ENCODE measurements around the gene VPS9D1. TPM values are rescaled to one million over a fixed set of nuclear protein-coding genes. Genes with fewer than 3 reads are reported as not detected.

The VPS9D1 gene, protein sequence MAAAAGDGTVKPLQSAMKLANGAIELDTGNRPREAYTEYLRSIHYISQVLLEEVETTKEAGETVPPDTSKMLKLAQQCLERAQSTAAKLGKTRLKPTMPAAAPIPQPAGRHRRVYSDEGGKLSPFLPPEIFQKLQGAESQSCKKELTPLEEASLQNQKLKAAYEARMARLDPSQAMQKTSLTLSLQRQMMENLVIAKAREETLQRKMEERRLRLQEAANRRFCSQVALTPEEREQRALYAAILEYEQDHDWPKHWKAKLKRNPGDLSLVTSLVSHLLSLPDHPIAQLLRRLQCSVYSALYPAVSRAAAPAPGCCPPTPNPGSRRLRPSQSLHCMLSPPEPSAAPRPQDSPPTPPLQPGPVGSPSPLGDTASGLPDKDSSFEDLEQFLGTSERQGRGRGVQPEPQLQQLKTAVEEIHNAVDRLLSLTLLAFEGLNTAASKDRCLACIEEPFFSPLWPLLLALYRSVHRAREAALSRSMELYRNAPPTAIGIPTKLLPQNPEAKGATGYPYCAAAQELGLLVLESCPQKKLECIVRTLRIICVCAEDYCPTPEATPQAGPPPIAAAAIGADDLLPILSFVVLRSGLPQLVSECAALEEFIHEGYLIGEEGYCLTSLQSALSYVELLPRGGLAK
- total RNA-seq (1 to 10 TPM; 3.6 to 4.5 TPM), polyA plus RNA-seq (1 to 10 TPM; 3.8 to 7.2 TPM)

GRCh38 chr16:89720813-89721545 is at the start of gene VPS9D1, which contains the start of gene ZNF276:
Gene VPS9D1 (minus strand): TSS chr16:89720898. CDS start chr16:89720861, 37 bp downstream.
Gene ZNF276 (plus strand): TSS chr16:89721537. CDS start chr16:89721641, 104 bp downstream.
- peaks cover 0 to 13% (median 5%) of the 10 kb centered on the region in 4 donors for H3K36me3 ChIP-seq (ENCODE audit: control insufficient read depth in 4 of 4, insufficient read depth in 3 of 4, low read depth in 1 of 4, low read length in 3 of 4)
- peaks cover 8 to 31% (median 23%) of the 10 kb centered on the region in 4 donors for H3K4me1 ChIP-seq (ENCODE audit: control insufficient read depth in 4 of 4, insufficient read depth in 4 of 4, low read length in 3 of 4)
- H3K4me3 ChIP-seq (ENCODE audit: low read depth in 1 of 3, low read length in 3 of 3) = peak within 1 kb of the TSS; percentile 75 to 92 (median 83)
- TF ChIP-seq GABPA (IDR thresholded peaks at IDR 0.05 in 1 of 2, conservative IDR thresholded peaks at IDR 0.05 in 1 of 2) (peak; percentile 71 to 87), RXRA (IDR thresholded peaks at IDR 0.05) (no peak), NR2F2 (IDR thresholded peaks at IDR 0.05) (no peak), HNF4G (IDR thresholded peaks at IDR 0.05) (no peak)
- H3K9me3 ChIP-seq (ENCODE audit: control insufficient read depth in 4 of 4, low read length in 3 of 4) = no peaks in the 10 kb centered on the region
- no peaks in the 10 kb centered on the region for H3K27me3 ChIP-seq (ENCODE audit: control insufficient read depth in 4 of 4, insufficient read depth in 4 of 4, low read length in 3 of 4)
- H3K9ac ChIP-seq (ENCODE audit: low read depth in 1 of 2, low read length in 2 of 2) = peak within 1 kb of the TSS in 1 of 2 donors; percentile 81
- DNase-seq (ENCODE audit: low spot score) = peak; percentile 85
- WGBS = under 1% methylated on average over 103 of the region's 103 CpGs
- H3K27ac ChIP-seq (ENCODE audit: low read depth in 1 of 2, low read length in 2 of 2) = peak within 1 kb of the TSS; percentile 86 to 99

- Histone ChIP-seq H3K36me3 (ENCODE audit: control insufficient read depth in 4 of 4, insufficient read depth in 3 of 4, low read depth in 1 of 4, low read length in 3 of 4) (peaks cover 0 to 2% (median 0%) of the 10 kb centered on the region in 4 donors), H3K9ac (ENCODE audit: low read depth in 1 of 2, low read length in 2 of 2) (no peak overlapping the region), H3K27ac (ENCODE audit: low read depth in 1 of 2, low read length in 2 of 2) (no peak overlapping the region), H3K27me3 (ENCODE audit: control insufficient read depth in 4 of 4, insufficient read depth in 4 of 4, low read length in 3 of 4) (no peaks in the 10 kb centered on the region), H3K4me1 (ENCODE audit: control insufficient read depth in 4 of 4, insufficient read depth in 4 of 4, low read length in 3 of 4) (peaks cover 0 to 3% (median 2%) of the 10 kb centered on the region in 4 donors), H3K4me3 (ENCODE audit: low read depth in 1 of 3, low read length in 3 of 3) (no peak overlapping the region), H3K9me3 (ENCODE audit: control insufficient read depth in 4 of 4, low read length in 3 of 4) (no peaks in the 10 kb centered on the region)
- 96% methylated on average over 16 of the region's 16 CpGs for WGBS
- TF ChIP-seq HNF4G (IDR thresholded peaks at IDR 0.05) (no peak), SP1 (IDR thresholded peaks at IDR 0.05) (no peak), HNF4A (conservative IDR thresholded peaks at IDR 0.05) (no peak), CTCF (IDR thresholded peaks at IDR 0.05; ENCODE audit: low read depth, low read length, missing input control) (no peak)
- no peak for DNase-seq (ENCODE audit: low spot score)
Observed at GRCh38 chr16:89770367-89770766, 49.7 kb upstream of the VPS9D1 start.

DNA sequence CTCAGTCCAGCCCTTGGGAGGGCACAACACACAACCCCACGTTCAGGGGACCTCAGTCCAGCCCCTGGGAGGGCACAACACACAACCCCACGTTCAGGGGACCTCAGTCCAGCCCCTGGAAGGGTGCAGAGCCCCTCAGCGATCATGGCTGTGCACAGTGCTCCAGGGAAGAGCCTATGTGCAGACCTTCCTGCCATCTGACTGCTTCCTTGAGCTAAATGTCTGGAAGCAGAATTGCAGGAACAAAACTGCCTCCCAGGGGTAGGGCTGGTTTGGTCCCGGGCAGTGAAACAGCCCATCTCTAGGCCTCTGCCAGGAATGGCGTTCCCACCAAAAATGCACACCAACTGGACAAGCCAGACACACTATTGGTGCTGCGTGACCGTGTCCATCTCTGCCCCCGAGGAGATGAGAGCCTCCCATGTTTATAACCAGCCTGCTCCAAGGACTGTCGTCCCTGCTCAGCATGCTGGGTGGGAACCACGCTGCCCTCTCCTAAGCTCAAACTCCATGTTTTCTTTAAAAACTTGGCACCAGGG is 44.7 kb upstream of the VPS9D1 start:
- H3K36me3 ChIP-seq (ENCODE audit: control insufficient read depth in 4 of 4, insufficient read depth in 3 of 4, low read depth in 1 of 4, low read length in 3 of 4) = peaks cover 0 to 1% (median 0%) of the 10 kb centered on the region in 4 donors
- peak overlapping the region; percentile 33 to 89 (median 39) for H3K4me3 ChIP-seq (ENCODE audit: low read depth in 1 of 3, low read length in 3 of 3)
- H3K9me3 ChIP-seq (ENCODE audit: control insufficient read depth in 4 of 4, low read length in 3 of 4) = no peaks in the 10 kb centered on the region
- H3K9ac ChIP-seq (ENCODE audit: low read depth in 1 of 2, low read length in 2 of 2) = peak overlapping the region; percentile 91 to 97
- no peak for DNase-seq (ENCODE audit: low spot score)
- H3K27me3 ChIP-seq (ENCODE audit: control insufficient read depth in 4 of 4, insufficient read depth in 4 of 4, low read length in 3 of 4) = no peaks in the 10 kb centered on the region
- peak overlapping the region; percentile 93 to 97 for H3K27ac ChIP-seq (ENCODE audit: low read depth in 1 of 2, low read length in 2 of 2)
- 64% methylated on average over 10 of the region's 10 CpGs for WGBS
- peaks cover 0 to 29% (median 16%) of the 10 kb centered on the region in 4 donors for H3K4me1 ChIP-seq (ENCODE audit: control insufficient read depth in 4 of 4, insufficient read depth in 4 of 4, low read length in 3 of 4)
- TF ChIP-seq HNF4A (conservative IDR thresholded peaks at IDR 0.05) (no peak), FOXA2 (IDR thresholded peaks at IDR 0.05) (no peak), HNF4G (IDR thresholded peaks at IDR 0.05) (no peak), YY1 (IDR thresholded peaks at IDR 0.05) (no peak), TAF1 (conservative IDR thresholded peaks at IDR 0.05) (no peak), REST (IDR thresholded peaks at IDR 0.05) (no peak), SP1 (IDR thresholded peaks at IDR 0.05) (no peak), JUND (IDR thresholded peaks at IDR 0.05) (no peak), RXRA (IDR thresholded peaks at IDR 0.05) (no peak), NR2F2 (IDR thresholded peaks at IDR 0.05) (no peak), EGR1 (IDR thresholded peaks at IDR 0.05; ENCODE audit: low read depth in 2 of 2) (no peak), FOXA1 (IDR thresholded peaks at IDR 0.05) (no peak), RAD21 (IDR thresholded peaks at IDR 0.05) (no peak), ATF3 (IDR thresholded peaks at IDR 0.05) (no peak)

Measured in liver (tissue), 9 donors.